HG03175 (cell line): ENCODE results near the gene OXCT2.

ENCODE experiments used
- ATAC-seq: cut with Tn5 transposase; IDR thresholded peaks from one replicate; pipeline ENCODE4 v1.9.1; 2021; ENCODE audit warnings: mild to moderate bottlenecking, moderate library complexity; ENCODE audit not compliant: unreplicated experiment

Gene OXCT2

GRCh38 chr1:39737546-39738169, 33.5 kb downstream of the OXCT2 start:
- no peak for ATAC-seq

GRCh38 chr1:39735731-39736130, 35.4 kb downstream of the OXCT2 start:
- ATAC-seq: no peak

GRCh38 chr1:39733161-39733560, 38.0 kb downstream of the OXCT2 start:
- no peak for ATAC-seq

- no peak for ATAC-seq
Observed at GRCh38 chr1:39732730-39733129, 38.4 kb downstream of the OXCT2 start.

GRCh38 chr1:39729842-39730241, 41.3 kb downstream of the OXCT2 start:
- no peak for ATAC-seq

- ATAC-seq: no peak
Observed at GRCh38 chr1:39729030-39729429, 42.1 kb downstream of the OXCT2 start.

GRCh38 chr1:39727932-39728317, 43.2 kb downstream of the OXCT2 start:
- ATAC-seq: no peak

- ATAC-seq: no peak
Observed at GRCh38 chr1:39727221-39727931, 43.8 kb downstream of the OXCT2 start.

- ATAC-seq: no peak
Observed at GRCh38 chr1:39726600-39726999, 44.5 kb downstream of the OXCT2 start.

- no peak for ATAC-seq
Observed at GRCh38 chr1:39722495-39722894, 48.7 kb downstream of the OXCT2 start.

GRCh38 chr1:39721664-39722063, 49.5 kb downstream of the OXCT2 start:
- ATAC-seq: no peak

- no peak for ATAC-seq
Observed at GRCh38 chr1:39720094-39720999, 50.8 kb downstream of the OXCT2 start.
